Body of pancreas (tissue), 4 donors: ENCODE results near the gene EDIL3. TPM values are rescaled to one million over a fixed set of nuclear protein-coding genes. Genes with fewer than 3 reads are reported as not detected.

Source experiments
- ATAC-seq: fragments of 150-250 bp; one replicate; pipeline ENCODE4 v1.9.1; 2016
- DNase-seq, 4 donors: peaks; one replicate each; pipeline ENCODE4 v3.0.0-alpha.2; 2019
- H3K27ac ChIP-seq, 4 donors: fragments of 200-600 bp; sonication (generic); 1 replicate in 3 of 4; 2 replicates in 1 of 4; pipeline versions ENCODE4 v1.5.1 to v1.6.1; 2016 to 2019; ENCODE audit warnings: mild to moderate bottlenecking in 1 of 4, mixed read lengths in 1 of 4, moderate library complexity in 1 of 4
- H3K27me3 ChIP-seq, 2 donors: fragments of 200-600 bp; sonication (generic); one replicate each; pipeline ENCODE4 v1.6.0; 2016; ENCODE audit warnings: mild to moderate bottlenecking in 1 of 2
- H3K36me3 ChIP-seq, 2 donors: fragments of 200-600 bp; sonication (generic); replicated peaks in 1 of 2; 2 replicates each; pipeline ENCODE4 v1.5.1; 2016; ENCODE audit warnings: low read depth in 2 of 2; ENCODE audit not compliant: insufficient read depth in 1 of 2
- H3K4me1 ChIP-seq: fragments of 200-600 bp; sonication (generic); one replicate; pipeline ENCODE4 v1.6.0; 2016
- H3K4me3 ChIP-seq, 2 donors: fragments of 200-600 bp; sonication (generic); 1 replicate in 1 of 2; 2 replicates in 1 of 2; pipeline ENCODE4 v1.5.1; 2016 to 2019
- H3K9me3 ChIP-seq, 3 donors: fragments of 200-600 bp; sonication (generic); 1 replicate in 2 of 3; 2 replicates in 1 of 3; pipeline ENCODE4 v1.5.1; 2016
- CTCF ChIP-seq, 7 experiments: fragments of 450-650 bp in 4 of 7; fragments of 200-600 bp in 3 of 7; sonication (generic) in 3 of 7; IDR thresholded peaks; one replicate each; pipeline ENCODE4 v1.5.1; 2016 to 2019; ENCODE audit warnings: antibody characterized with exemption in 7 of 7
- POLR2A ChIP-seq, 3 donors: fragments of 450-650 bp; IDR thresholded peaks; one replicate each; pipeline ENCODE4 v1.6.1; 2016; ENCODE audit warnings: antibody characterized with exemption in 3 of 3, mild to moderate bottlenecking in 2 of 3
- WGBS, 2 donors: methylation state at CpG; one replicate each; pipeline ENCODE4 v1.1.5; 2017; 5-methylcytosine and 5-hydroxymethylcytosine counted together
- intact Hi-C: fragments of 100-400 bp; cut with DNase I; formaldehyde crosslinking; loops from one replicate; pipeline ENCODE4 v1.15.1; 2023
- total RNA-seq, 2 donors: library from RNA; depleted of rRNA; stranded (reverse); fragments of >200 nt; gene quantifications; one replicate each; pipeline ENCODE4 v1.1.0, GENCODE V29; 2016

The EDIL3 gene
- total RNA-seq, 2 donors from 2014 or later = 2.3 to 4.7 TPM

GRCh38 chr5:84215521-84215920 is 169.2 kb downstream of the EDIL3 start:
- DNase-seq = no peak
- no peak for ATAC-seq
- 78 to 88% methylated on average over 3 of the region's 3 CpGs for WGBS, 2 donors
- intact Hi-C loops = no loop called here
- H3K36me3 ChIP-seq = no peaks in the 10 kb centered on the region
- no peaks in the 10 kb centered on the region for H3K27me3 ChIP-seq
- H3K4me1 ChIP-seq = no peaks in the 10 kb centered on the region
- no peak overlapping the region for H3K27ac ChIP-seq
- H3K4me3 ChIP-seq = no peak overlapping the region
- H3K9me3 ChIP-seq = no peaks in the 10 kb centered on the region
- no peak for TF ChIP-seq POLR2A (IDR thresholded peaks at IDR 0.05)
- TF ChIP-seq CTCF (IDR thresholded peaks at IDR 0.05) = no peak

- Histone ChIP-seq H3K27me3 (no peaks in the 10 kb centered on the region), H3K4me3 (no peak overlapping the region), H3K4me1 (no peaks in the 10 kb centered on the region), H3K36me3 (no peaks in the 10 kb centered on the region), H3K27ac (no peak overlapping the region), H3K9me3 (no peaks in the 10 kb centered on the region)
- TF ChIP-seq CTCF (IDR thresholded peaks at IDR 0.05) (no peak), POLR2A (IDR thresholded peaks at IDR 0.05) (no peak)
- WGBS, 2 donors = 74 to 81% methylated on average over 1 of the region's 1 CpG
- DNase-seq = no peak
- no peak for ATAC-seq
- intact Hi-C loops = no loop called here
Observed at GRCh38 chr5:84213861-84214260, 170.8 kb downstream of the EDIL3 start.

GRCh38 chr5:84213212-84213611 is 171.5 kb downstream of the EDIL3 start:
- intact Hi-C loops = no loop called here
- Histone ChIP-seq H3K36me3 (no peaks in the 10 kb centered on the region), H3K27me3 (no peaks in the 10 kb centered on the region), H3K4me1 (no peaks in the 10 kb centered on the region), H3K27ac (no peak overlapping the region), H3K9me3 (no peaks in the 10 kb centered on the region), H3K4me3 (no peak overlapping the region)
- TF ChIP-seq POLR2A (IDR thresholded peaks at IDR 0.05) (no peak), CTCF (IDR thresholded peaks at IDR 0.05) (no peak)
- DNase-seq (no peak), ATAC-seq (no peak)
- 35 to 40% methylated on average over 1 of the region's 1 CpG for WGBS, 2 donors

GRCh38 chr5:84204772-84205171 is 179.9 kb downstream of the EDIL3 start:
- no peak for ATAC-seq
- 66 to 68% methylated on average over 6 of the region's 6 CpGs for WGBS, 2 donors
- H3K36me3 ChIP-seq = no peaks in the 10 kb centered on the region
- intact Hi-C loops = no loop called here
- H3K9me3 ChIP-seq = no peaks in the 10 kb centered on the region
- no peaks in the 10 kb centered on the region for H3K4me1 ChIP-seq
- no peak overlapping the region for H3K27ac ChIP-seq
- DNase-seq = no peak
- no peaks in the 10 kb centered on the region for H3K27me3 ChIP-seq
- H3K4me3 ChIP-seq = no peak overlapping the region
- TF ChIP-seq POLR2A (IDR thresholded peaks at IDR 0.05) (no peak), CTCF (IDR thresholded peaks at IDR 0.05) (no peak)

- DNase-seq = no peak
- intact Hi-C loops = no loop called here
- Histone ChIP-seq H3K4me1 (no peaks in the 10 kb centered on the region), H3K27me3 (no peaks in the 10 kb centered on the region), H3K9me3 (no peaks in the 10 kb centered on the region), H3K4me3 (no peak overlapping the region), H3K27ac (no peak overlapping the region), H3K36me3 (no peaks in the 10 kb centered on the region)
- 50 to 70% methylated on average over 1 of the region's 1 CpG for WGBS, 2 donors
- TF ChIP-seq CTCF (IDR thresholded peaks at IDR 0.05) = no peak
- ATAC-seq = no peak
Observed at GRCh38 chr5:84202136-84202535, 182.5 kb downstream of the EDIL3 start.
